Activated CD8-positive, alpha-beta memory T cell treated with anti-CD3 and anti-CD28 coated beads for 48 hours (primary cell): Measurements from ENCODE around the gene ADCY7.

ENCODE experiments used
- DNase-seq, 3 experiments: peaks; one replicate each; pipeline ENCODE4 v3.0.0-alpha.2; 2020; ENCODE audit warnings: low read depth in 2 of 3, low spot score in 2 of 3

ADCY7 gene

GRCh38 chr16:50247906-50248608 is 18.3 kb upstream of the ADCY7 start:
- DNase-seq = no peak

- DNase-seq = no peak
These were observed 17.5 kb upstream of the ADCY7 start for GRCh38 chr16:50248845-50249244.

GRCh38 chr16:50251375-50252081 is 14.8 kb upstream of the ADCY7 start:
- DNase-seq = no peak

GRCh38 chr16:50252082-50252611 is 14.2 kb upstream of the ADCY7 start:
- no peak for DNase-seq

- DNase-seq = no peak
These were observed 13.4 kb upstream of the ADCY7 start for GRCh38 chr16:50252874-50253513.

- DNase-seq = no peak
These were observed 12.8 kb upstream of the ADCY7 start for GRCh38 chr16:50253514-50253910.

- DNase-seq = no peak
These were observed 12.3 kb upstream of the ADCY7 start for GRCh38 chr16:50254072-50254471.

- DNase-seq = no peak
These were observed 10.8 kb upstream of the ADCY7 start for GRCh38 chr16:50255538-50255937.

- no peak for DNase-seq
These were observed 9.7 kb upstream of the ADCY7 start for GRCh38 chr16:50256604-50257003.

- no peak for DNase-seq
These were observed 8.5 kb upstream of the ADCY7 start for GRCh38 chr16:50257876-50258275.

- no peak for DNase-seq
These were observed 6.8 kb upstream of the ADCY7 start for GRCh38 chr16:50259334-50260205.

GRCh38 chr16:50260206-50261159 is 5.9 kb upstream of the ADCY7 start:
- DNase-seq = no peak

GRCh38 chr16:50261160-50261706 is 5.1 kb upstream of the ADCY7 start:
- DNase-seq = no peak

- no peak for DNase-seq
These were observed 4.6 kb upstream of the ADCY7 start for GRCh38 chr16:50261707-50262235.

- no peak for DNase-seq
These were observed 3.1 kb upstream of the ADCY7 start for GRCh38 chr16:50263060-50263909.

GRCh38 chr16:50263940-50264929 is 2.1 kb upstream of the ADCY7 start:
- no peak for DNase-seq

GRCh38 chr16:50265260-50265659 is 1.1 kb upstream of the ADCY7 start:
- DNase-seq = no peak
